H1 (cell line): Measurements from ENCODE around the gene SLC15A3.
"Not testable (repeated sequence)": the region's sequence is repeated elsewhere in the genome, so short reads cannot be mapped to it uniquely, and the experiment has no call there.

Experiments
- TBP ChIP-seq: IDR thresholded peaks from 2 replicates; pipeline ENCODE4 v1.6.1; 2011; ENCODE audit warnings: low read depth, low read length, improper control_type of control experiment
- TF ChIP-seq, protein P1 (sequence below), 3 experiments: IDR thresholded peaks; 1 replicate in 2 of 3; 2 replicates in 1 of 3; pipeline versions ENCODE4 v1.5.1 to v1.6.1; 2011; ENCODE audit warnings: low read length in 3 of 3, mild to moderate bottlenecking in 3 of 3, inconsistent platforms in 2 of 3, low read depth in 1 of 3, moderate library complexity in 1 of 3; ENCODE audit not compliant: insufficient read depth in 1 of 3; ENCODE audit errors: control extremely low read depth in 1 of 3

DNA sequence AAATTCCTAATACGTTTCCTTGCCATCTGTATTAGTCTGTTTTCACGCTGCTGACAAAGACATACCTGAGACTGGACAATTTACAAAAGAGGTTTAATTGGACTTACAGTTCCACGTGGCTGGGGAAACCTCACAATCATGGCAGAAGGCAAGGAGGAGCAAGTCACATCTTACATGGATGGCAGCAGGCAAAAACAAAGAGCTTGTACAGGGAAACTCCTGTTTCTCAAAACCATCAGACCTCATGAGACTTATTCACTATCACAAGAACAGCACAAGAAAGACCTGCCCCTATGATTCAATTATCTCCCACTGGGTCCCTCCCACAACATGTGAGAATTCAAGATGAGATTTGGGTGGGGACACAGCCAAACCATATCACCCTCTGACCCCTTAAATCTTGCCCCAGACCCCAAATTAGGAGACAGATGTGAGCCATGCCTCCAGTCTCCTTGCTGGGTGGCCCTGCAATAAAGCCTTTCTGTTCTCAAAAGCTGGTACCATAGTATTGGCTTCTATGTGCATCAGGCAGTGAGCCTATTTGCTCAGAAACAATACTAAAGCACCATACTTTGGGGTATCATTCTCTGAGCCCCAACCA is 42.2 kb downstream of the SLC15A3 start:
- TF ChIP-seq, protein P1, sequence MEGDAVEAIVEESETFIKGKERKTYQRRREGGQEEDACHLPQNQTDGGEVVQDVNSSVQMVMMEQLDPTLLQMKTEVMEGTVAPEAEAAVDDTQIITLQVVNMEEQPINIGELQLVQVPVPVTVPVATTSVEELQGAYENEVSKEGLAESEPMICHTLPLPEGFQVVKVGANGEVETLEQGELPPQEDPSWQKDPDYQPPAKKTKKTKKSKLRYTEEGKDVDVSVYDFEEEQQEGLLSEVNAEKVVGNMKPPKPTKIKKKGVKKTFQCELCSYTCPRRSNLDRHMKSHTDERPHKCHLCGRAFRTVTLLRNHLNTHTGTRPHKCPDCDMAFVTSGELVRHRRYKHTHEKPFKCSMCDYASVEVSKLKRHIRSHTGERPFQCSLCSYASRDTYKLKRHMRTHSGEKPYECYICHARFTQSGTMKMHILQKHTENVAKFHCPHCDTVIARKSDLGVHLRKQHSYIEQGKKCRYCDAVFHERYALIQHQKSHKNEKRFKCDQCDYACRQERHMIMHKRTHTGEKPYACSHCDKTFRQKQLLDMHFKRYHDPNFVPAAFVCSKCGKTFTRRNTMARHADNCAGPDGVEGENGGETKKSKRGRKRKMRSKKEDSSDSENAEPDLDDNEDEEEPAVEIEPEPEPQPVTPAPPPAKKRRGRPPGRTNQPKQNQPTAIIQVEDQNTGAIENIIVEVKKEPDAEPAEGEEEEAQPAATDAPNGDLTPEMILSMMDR (IDR thresholded peaks at IDR 0.05; ENCODE audit: control extremely low read depth in 1 of 3, insufficient read depth in 1 of 3, low read depth in 1 of 3, low read length in 3 of 3) = not testable (repeated sequence)
- TF ChIP-seq TBP = not testable (repeated sequence)
